Activated naive CD4-positive, alpha-beta T cell treated with anti-CD3 and anti-CD28 coated beads, Interleukin-2, amount 10 ng/mL, durations not matched to agents 7 days and 5 days (primary cell): ENCODE results near the gene NTF3.

Experiments
- CTCF ChIA-PET: fragments of 350-600 bp; sonication (Branson Sonifier 250); formaldehyde crosslinking; loops from one replicate; lab custom pipeline; 2021; ENCODE audit warnings: antibody characterized with exemption; lab: Charles Lee
- DNase-seq: peaks from one replicate; pipeline ENCODE4 v3.0.0-alpha.2; 2020
- H3K27ac Mint-ChIP-seq: one replicate; pipeline ENCODE4 v1.8.0; 2021; ENCODE audit warnings: mild to moderate bottlenecking, moderate library complexity, mixed read lengths
- H3K27me3 Mint-ChIP-seq: one replicate; pipeline ENCODE4 v1.8.0; 2021; ENCODE audit warnings: mild to moderate bottlenecking, mixed read lengths
- H3K36me3 Mint-ChIP-seq: one replicate; pipeline ENCODE4 v1.8.0; 2021; ENCODE audit warnings: mixed read lengths
- H3K4me1 Mint-ChIP-seq: one replicate; pipeline ENCODE4 v1.8.0; 2021; ENCODE audit warnings: mixed read lengths
- H3K4me3 Mint-ChIP-seq: one replicate; pipeline ENCODE4 v1.8.0; 2021; ENCODE audit warnings: mild to moderate bottlenecking, moderate library complexity, mixed read lengths
- H3K9me3 Mint-ChIP-seq: one replicate; pipeline ENCODE4 v1.8.0; 2021; ENCODE audit warnings: mixed read lengths

The NTF3 gene

GRCh38 chr12:5416571-5416970 lies 15.3 kb upstream of the NTF3 start:
- no peak overlapping the region for H3K27ac Mint-ChIP-seq
- DNase-seq, result no peak
- no peaks in the 10 kb centered on the region for H3K9me3 Mint-ChIP-seq
- H3K4me3 Mint-ChIP-seq, result no peak overlapping the region
- CTCF ChIA-PET, result no interaction called here
- no peaks in the 10 kb centered on the region for H3K4me1 Mint-ChIP-seq
- H3K27me3 Mint-ChIP-seq, result no peaks in the 10 kb centered on the region
- no peaks in the 10 kb centered on the region for H3K36me3 Mint-ChIP-seq

GRCh38 chr12:5417500-5417899 lies 14.4 kb upstream of the NTF3 start:
- Mint-ChIP-seq H3K4me1 (no peaks in the 10 kb centered on the region), H3K9me3 (no peaks in the 10 kb centered on the region), H3K4me3 (no peak overlapping the region), H3K27me3 (no peaks in the 10 kb centered on the region), H3K27ac (no peak overlapping the region), H3K36me3 (no peaks in the 10 kb centered on the region)
- CTCF ChIA-PET, result no interaction called here
- no peak for DNase-seq

- CTCF ChIA-PET, result interaction anchor here (1.2 kb wide), 1 partner anchor 10 kb away, joined by 4 read pairs; no protein-coding TSS in a partner anchor
- Mint-ChIP-seq H3K27me3 (no peaks in the 10 kb centered on the region), H3K36me3 (peaks cover 2% of the 10 kb centered on the region), H3K9me3 (no peaks in the 10 kb centered on the region), H3K4me1 (peaks cover 12% of the 10 kb centered on the region), H3K27ac (no peak overlapping the region), H3K4me3 (no peak overlapping the region)
- no peak for DNase-seq
Measured at GRCh38 chr12:5428332-5429221, 3.3 kb upstream of the NTF3 start.

- Mint-ChIP-seq H3K36me3 (peaks cover 2% of the 10 kb centered on the region), H3K27ac (no peak overlapping the region), H3K4me3 (no peak overlapping the region), H3K9me3 (no peaks in the 10 kb centered on the region), H3K27me3 (no peaks in the 10 kb centered on the region), H3K4me1 (peaks cover 12% of the 10 kb centered on the region)
- CTCF ChIA-PET, result no interaction called here
- no peak for DNase-seq
Measured at GRCh38 chr12:5429741-5430557, 2.0 kb upstream of the NTF3 start.

GRCh38 chr12:5430641-5431603 lies 986 bp upstream of the NTF3 start:
- H3K4me1 Mint-ChIP-seq, result peaks cover 12% of the 10 kb centered on the region
- no peak overlapping the region for H3K4me3 Mint-ChIP-seq
- no peaks in the 10 kb centered on the region for H3K27me3 Mint-ChIP-seq
- no peak for DNase-seq
- H3K9me3 Mint-ChIP-seq, result no peaks in the 10 kb centered on the region
- H3K36me3 Mint-ChIP-seq, result peaks cover 2% of the 10 kb centered on the region
- H3K27ac Mint-ChIP-seq, result no peak overlapping the region
- CTCF ChIA-PET, result no interaction called here

- Mint-ChIP-seq H3K4me3 (no peak overlapping the region), H3K4me1 (peaks cover 12% of the 10 kb centered on the region), H3K36me3 (peaks cover 2% of the 10 kb centered on the region), H3K27me3 (peaks cover 10% of the 10 kb centered on the region), H3K27ac (no peak overlapping the region), H3K9me3 (no peaks in the 10 kb centered on the region)
- no peak for DNase-seq
- CTCF ChIA-PET, result no interaction called here
Measured at GRCh38 chr12:5433081-5433844, 1.4 kb downstream of the NTF3 start.

GRCh38 chr12:5433845-5434646 lies 2.1 kb downstream of the NTF3 start:
- Mint-ChIP-seq H3K27ac (no peak overlapping the region), H3K4me3 (no peak overlapping the region), H3K27me3 (peaks cover 10% of the 10 kb centered on the region), H3K9me3 (no peaks in the 10 kb centered on the region), H3K4me1 (peaks cover 12% of the 10 kb centered on the region), H3K36me3 (peaks cover 2% of the 10 kb centered on the region)
- CTCF ChIA-PET, result no interaction called here
- DNase-seq, result no peak

GRCh38 chr12:5434647-5435560 lies 3.0 kb downstream of the NTF3 start:
- Mint-ChIP-seq H3K9me3 (no peaks in the 10 kb centered on the region), H3K4me1 (peaks cover 12% of the 10 kb centered on the region), H3K36me3 (peaks cover 2% of the 10 kb centered on the region)

GRCh38 chr12:5437182-5437583 lies 5.3 kb downstream of the NTF3 start:
- DNase-seq, result no peak
- Mint-ChIP-seq H3K4me1 (peaks cover 3% of the 10 kb centered on the region), H3K9me3 (no peaks in the 10 kb centered on the region), H3K36me3 (no peaks in the 10 kb centered on the region), H3K27me3 (peaks cover 15% of the 10 kb centered on the region), H3K4me3 (no peak overlapping the region), H3K27ac (no peak overlapping the region)
- CTCF ChIA-PET, result no interaction called here

More at GRCh38 chr12:5434647-5435560, 3.0 kb downstream of the NTF3 start:
- H3K27ac Mint-ChIP-seq, result no peak overlapping the region
- CTCF ChIA-PET, result no interaction called here
- DNase-seq, result no peak
- no peak overlapping the region for H3K4me3 Mint-ChIP-seq
- peaks cover 10% of the 10 kb centered on the region for H3K27me3 Mint-ChIP-seq

GRCh38 chr12:5437589-5437988 lies 5.7 kb downstream of the NTF3 start:
- no peaks in the 10 kb centered on the region for H3K9me3 Mint-ChIP-seq
- peaks cover under 1% of the 10 kb centered on the region for H3K4me1 Mint-ChIP-seq
- peaks cover 15% of the 10 kb centered on the region for H3K27me3 Mint-ChIP-seq
- no peak overlapping the region for H3K27ac Mint-ChIP-seq
- no peak overlapping the region for H3K4me3 Mint-ChIP-seq
- H3K36me3 Mint-ChIP-seq, result no peaks in the 10 kb centered on the region
- no peak for DNase-seq
- CTCF ChIA-PET, result no interaction called here

GRCh38 chr12:5438671-5439200 lies 6.8 kb downstream of the NTF3 start:
- CTCF ChIA-PET, result interaction anchor here (0.7 kb wide), 1 partner anchor 10 kb away, joined by 4 read pairs; no protein-coding TSS in a partner anchor
- H3K27me3 Mint-ChIP-seq, result peaks cover 15% of the 10 kb centered on the region
- no peaks in the 10 kb centered on the region for H3K4me1 Mint-ChIP-seq
- no peaks in the 10 kb centered on the region for H3K36me3 Mint-ChIP-seq
- no peak overlapping the region for H3K27ac Mint-ChIP-seq
- no peak overlapping the region for H3K4me3 Mint-ChIP-seq
- no peak for DNase-seq
- H3K9me3 Mint-ChIP-seq, result no peaks in the 10 kb centered on the region

GRCh38 chr12:5439371-5439771 lies 7.5 kb downstream of the NTF3 start:
- CTCF ChIA-PET, result no interaction called here
- Mint-ChIP-seq H3K27ac (no peak overlapping the region), H3K9me3 (no peaks in the 10 kb centered on the region), H3K4me1 (no peaks in the 10 kb centered on the region), H3K27me3 (peaks cover 15% of the 10 kb centered on the region), H3K36me3 (no peaks in the 10 kb centered on the region), H3K4me3 (no peak overlapping the region)
- DNase-seq, result no peak
